GM18499 (cell line): ENCODE data around the gene IFT81.
"Not testable (repeated sequence)": the region's sequence is repeated elsewhere in the genome, so short reads cannot be mapped to it uniquely, and the experiment has no call there.

Source experiments
- ATAC-seq: cut with Tn5 transposase; IDR thresholded peaks from one replicate; pipeline ENCODE4 v1.9.1; 2021; ENCODE audit warnings: moderate number of reproducible peaks; ENCODE audit not compliant: insufficient read depth, unreplicated experiment

Gene IFT81

GRCh38 chr12:110124269-110124995 lies at the start of gene IFT81:
Gene IFT81, plus strand, starts transcription at chr12:110124357. Its CDS starts 3,024 bp downstream, at chr12:110127381.
- no peak for ATAC-seq

GRCh38 chr12:110075880-110076279 lies 48.3 kb upstream of the IFT81 start:
- no peak for ATAC-seq

GRCh38 chr12:110077800-110078199 lies 46.4 kb upstream of the IFT81 start:
- ATAC-seq: no peak

GRCh38 chr12:110079477-110080400 lies 44.4 kb upstream of the IFT81 start:
- ATAC-seq: peak; percentile 58

GRCh38 chr12:110080410-110080809 lies 43.7 kb upstream of the IFT81 start:
- no peak for ATAC-seq

GRCh38 chr12:110084314-110085015 lies 39.7 kb upstream of the IFT81 start:
- ATAC-seq: no peak

- not testable (repeated sequence) for ATAC-seq
Observed at GRCh38 chr12:110088216-110088615, 35.9 kb upstream of the IFT81 start.

GRCh38 chr12:110088936-110089335 lies 35.2 kb upstream of the IFT81 start:
- ATAC-seq: no peak

GRCh38 chr12:110090266-110091135 lies 33.7 kb upstream of the IFT81 start:
- ATAC-seq: no peak

- ATAC-seq: no peak
Observed at GRCh38 chr12:110091136-110091711, 32.9 kb upstream of the IFT81 start.

- ATAC-seq: no peak
Observed at GRCh38 chr12:110093631-110094311, 30.4 kb upstream of the IFT81 start.

GRCh38 chr12:110100315-110100970 lies 23.7 kb upstream of the IFT81 start:
- ATAC-seq: peak; percentile 87

- ATAC-seq: no peak
Observed at GRCh38 chr12:110102255-110102654, 21.9 kb upstream of the IFT81 start.

GRCh38 chr12:110104188-110105094 lies 19.7 kb upstream of the IFT81 start:
- no peak for ATAC-seq

- ATAC-seq: no peak
Observed at GRCh38 chr12:110105159-110105558, 19.0 kb upstream of the IFT81 start.

GRCh38 chr12:110105986-110106385 lies 18.2 kb upstream of the IFT81 start:
- ATAC-seq: no peak
